ENCODE measurements around the gene SLCO4A1. TPM values are rescaled to one million over a fixed set of nuclear protein-coding genes. Genes with fewer than 3 reads are reported as not detected.

The SLCO4A1 gene
- total RNA-seq, 1 donor from 2014 or later = 45.9 TPM

DNA sequence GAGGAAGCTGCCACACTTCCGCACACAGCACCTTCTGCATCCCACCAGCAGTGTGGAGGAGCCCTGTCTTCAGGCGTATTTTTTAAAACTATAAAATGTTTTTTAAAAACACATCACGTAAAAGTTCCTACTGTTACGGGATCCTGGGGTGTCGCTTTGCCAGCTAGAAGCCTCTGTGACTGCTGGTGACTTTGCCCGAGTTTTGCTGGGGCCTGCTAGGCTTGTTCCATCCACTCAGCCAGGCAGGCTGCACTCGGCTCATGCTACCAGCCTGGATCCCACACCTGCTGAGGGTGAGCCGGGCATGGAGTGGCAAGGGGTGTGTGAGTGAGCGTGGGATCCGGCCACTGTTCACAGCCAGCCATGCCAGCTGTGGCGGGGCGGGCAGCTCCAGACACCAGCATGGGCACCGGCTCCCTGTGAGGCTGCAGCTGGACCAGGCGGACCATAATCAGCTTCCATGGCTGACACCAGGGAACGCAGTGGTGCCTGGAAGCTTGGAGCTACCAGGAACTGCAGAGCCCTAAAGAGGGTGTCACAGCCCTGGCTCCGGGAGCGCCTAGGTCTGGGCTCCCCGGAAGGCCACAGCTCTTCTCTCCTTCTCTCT is 12.3 kb upstream of the SLCO4A1 start:
- TF ChIP-seq CTCF (IDR thresholded peaks at IDR 0.05) (no peak), POLR2AphosphoS5 (IDR thresholded peaks at IDR 0.05; ENCODE audit: insufficient read depth in 1 of 2, low read depth in 1 of 2) (no peak), POLR2A (IDR thresholded peaks at IDR 0.05) (no peak)
- Histone ChIP-seq H3K27ac (no peak overlapping the region), H3K27me3 (no peaks in the 10 kb centered on the region), H3K4me1 (peaks cover 4% of the 10 kb centered on the region), H3K36me3 (no peaks in the 10 kb centered on the region), H3K9me3 (no peaks in the 10 kb centered on the region), H3K4me3 (no peak overlapping the region)
- intact Hi-C loops (cut with DNase I) = no loop called here
- DNase-seq (ENCODE audit: extremely low spot score in 2 of 2) = no peak

DNA sequence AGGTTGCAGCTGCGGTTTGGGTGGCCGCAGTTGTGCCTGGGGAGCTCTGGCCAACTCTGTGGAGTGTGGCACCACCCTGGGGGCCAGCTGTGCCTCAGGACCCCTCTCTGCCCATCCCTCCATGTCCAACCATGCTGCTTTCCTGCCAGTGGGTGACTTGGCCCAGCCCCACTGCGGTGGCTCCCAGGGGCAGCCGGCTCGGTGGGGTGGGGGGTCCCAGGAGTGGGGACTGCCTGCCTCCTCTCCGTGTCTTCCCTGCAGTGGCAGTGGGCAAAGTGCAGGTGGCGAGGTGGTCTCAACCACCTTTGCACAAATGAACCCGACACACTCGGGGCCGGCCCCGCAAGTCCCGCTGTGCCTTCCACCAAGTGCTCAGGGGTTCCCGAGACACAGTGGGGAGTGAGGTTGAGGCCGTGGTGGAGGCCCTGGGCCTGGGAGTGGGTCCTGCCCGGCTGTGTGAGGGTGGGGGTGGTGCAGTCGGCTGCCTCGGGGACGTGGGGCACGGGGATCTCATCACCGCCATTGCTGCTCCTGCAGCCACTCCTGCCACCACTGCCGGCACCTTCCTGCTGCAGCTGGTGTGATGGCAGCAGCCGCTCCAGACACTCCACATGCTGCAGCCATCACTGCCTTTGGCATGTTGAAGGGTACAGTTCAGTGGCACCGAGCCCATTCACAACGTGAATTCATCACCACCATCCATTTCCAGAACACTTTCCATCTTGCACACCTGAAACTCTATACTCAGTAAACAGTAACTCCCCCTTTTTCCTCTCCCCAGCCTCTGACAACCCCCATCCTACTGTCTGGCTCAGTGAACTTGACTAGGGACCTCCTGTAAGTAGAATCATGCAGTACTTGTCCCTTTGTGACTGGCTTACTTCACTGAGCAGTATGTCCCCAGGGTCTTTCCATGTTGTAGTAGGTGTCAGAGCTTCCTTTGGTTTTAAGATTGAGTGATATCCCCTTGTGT is 10.7 kb upstream of the SLCO4A1 start:
- no peaks in the 10 kb centered on the region for H3K27me3 ChIP-seq
- no peak overlapping the region for H3K4me3 ChIP-seq

GRCh38 chr20:62632575-62633090 is 9.7 kb upstream of the SLCO4A1 start:
- TF ChIP-seq POLR2AphosphoS5 (IDR thresholded peaks at IDR 0.05; ENCODE audit: insufficient read depth in 1 of 2, low read depth in 1 of 2) (no peak), POLR2A (IDR thresholded peaks at IDR 0.05) (no peak), CTCF (IDR thresholded peaks at IDR 0.05) (no peak)
- Histone ChIP-seq H3K36me3 (no peaks in the 10 kb centered on the region), H3K4me3 (no peak overlapping the region), H3K4me1 (no peaks in the 10 kb centered on the region), H3K9me3 (no peaks in the 10 kb centered on the region), H3K27ac (no peak overlapping the region), H3K27me3 (no peaks in the 10 kb centered on the region)
- no peak for DNase-seq (ENCODE audit: extremely low spot score in 2 of 2)
- intact Hi-C loops (cut with DNase I) = no loop called here

More for the DNA sequence above, 10.7 kb upstream of the SLCO4A1 start:
- H3K27ac ChIP-seq = no peak overlapping the region
- no peaks in the 10 kb centered on the region for H3K36me3 ChIP-seq
- no peak for TF ChIP-seq CTCF (IDR thresholded peaks at IDR 0.05)
- no peak for TF ChIP-seq POLR2A (IDR thresholded peaks at IDR 0.05)
- TF ChIP-seq POLR2AphosphoS5 (IDR thresholded peaks at IDR 0.05; ENCODE audit: insufficient read depth in 1 of 2, low read depth in 1 of 2) = no peak
- no peaks in the 10 kb centered on the region for H3K9me3 ChIP-seq
- H3K4me1 ChIP-seq = no peaks in the 10 kb centered on the region
- no peak for DNase-seq (ENCODE audit: extremely low spot score in 2 of 2)
- intact Hi-C loops (cut with DNase I) = no loop called here

- no peak overlapping the region for H3K27ac ChIP-seq
- H3K36me3 ChIP-seq = no peaks in the 10 kb centered on the region
- no peaks in the 10 kb centered on the region for H3K27me3 ChIP-seq
- intact Hi-C loops (cut with DNase I) = no loop called here
- DNase-seq (ENCODE audit: extremely low spot score in 2 of 2) = no peak
- no peak for TF ChIP-seq POLR2AphosphoS5 (IDR thresholded peaks at IDR 0.05; ENCODE audit: insufficient read depth in 1 of 2, low read depth in 1 of 2)
- no peaks in the 10 kb centered on the region for H3K9me3 ChIP-seq
- H3K4me1 ChIP-seq = no peaks in the 10 kb centered on the region
- no peak overlapping the region for H3K4me3 ChIP-seq
These were observed 8.5 kb upstream of the SLCO4A1 start for GRCh38 chr20:62633598-62634329.

GRCh38 chr20:62634330-62634967 is 7.9 kb upstream of the SLCO4A1 start:
- H3K27ac ChIP-seq = no peak overlapping the region
- no peak overlapping the region for H3K4me3 ChIP-seq
- H3K36me3 ChIP-seq = no peaks in the 10 kb centered on the region
- DNase-seq (ENCODE audit: extremely low spot score in 2 of 2) = no peak
- no peaks in the 10 kb centered on the region for H3K27me3 ChIP-seq
- TF ChIP-seq CTCF (IDR thresholded peaks at IDR 0.05) (no peak), POLR2A (IDR thresholded peaks at IDR 0.05) (no peak), POLR2AphosphoS5 (IDR thresholded peaks at IDR 0.05; ENCODE audit: insufficient read depth in 1 of 2, low read depth in 1 of 2) (no peak)
- no peaks in the 10 kb centered on the region for H3K9me3 ChIP-seq
- H3K4me1 ChIP-seq = no peaks in the 10 kb centered on the region
- intact Hi-C loops (cut with DNase I) = no loop called here

Data from vagina (tissue), 2 donors.